PC-9 (cell line): ENCODE measurements around the gene ADD3. TPM values are rescaled to one million over a fixed set of nuclear protein-coding genes. Genes with fewer than 3 reads are reported as not detected.
A peak's percentile ranks its signal among the peaks of the same experiment; 100 is the strongest.

ENCODE experiments used
- BruUV-seq: library from RNA; stranded (reverse); fragments of 400-500 nt; replicated peaks from 2 replicates; lab custom pipeline; 2021; lab: Mats Ljungman, UMichigan
- CTCF ChIA-PET: fragments of 300-600 bp; sonication (Branson Sonifier 250); formaldehyde crosslinking; loops from one replicate; lab custom pipeline; 2022; ENCODE audit warnings: antibody characterized with exemption; lab: Charles Lee
- POLR2A ChIA-PET: fragments of 300-600 bp; sonication (Branson Sonifier 250); formaldehyde crosslinking; loops from one replicate; lab custom pipeline; 2022; ENCODE audit warnings: antibody characterized with exemption; ENCODE audit not compliant: unreplicated experiment; lab: Charles Lee
- DNase-seq, 2 experiments: peaks; one replicate each; pipeline versions ENCODE4 v3.0.0 to v3.0.0-alpha.2; 2015 to 2022; ENCODE audit warnings: mixed read lengths in 1 of 2
- H2AFZ ChIP-seq: fragments of 200-600 bp; sonication (generic); 2 replicates; pipeline ENCODE4 v1.8.1; 2017; ENCODE audit warnings: antibody characterized with exemption
- H3F3A ChIP-seq: fragments of 200-600 bp; sonication (generic); 2 replicates; pipeline ENCODE4 v1.8.1; 2017; ENCODE audit warnings: antibody characterized with exemption, mild to moderate bottlenecking, low read depth; ENCODE audit not compliant: insufficient read depth
- H3K27ac ChIP-seq: fragments of 200-600 bp; sonication (generic); 2 replicates; pipeline ENCODE4 v1.6.1; 2016; ENCODE audit warnings: mixed run types
- H3K27me3 ChIP-seq: fragments of 200-600 bp; sonication (generic); 2 replicates; pipeline ENCODE4 v1.6.1; 2016; ENCODE audit warnings: low read depth, mixed run types; ENCODE audit not compliant: insufficient read depth
- H3K36me3 ChIP-seq: fragments of 200-600 bp; sonication (generic); 2 replicates; pipeline ENCODE4 v1.6.1; 2016; ENCODE audit warnings: low read depth, mixed run types
- H3K4me1 ChIP-seq: fragments of 200-600 bp; sonication (generic); replicated peaks from 2 replicates; pipeline ENCODE4 v1.6.1; 2016; ENCODE audit warnings: mixed run types; ENCODE audit not compliant: insufficient read depth
- H3K4me2 ChIP-seq: fragments of 200-600 bp; sonication (generic); 2 replicates; pipeline ENCODE4 v1.6.1; 2017; ENCODE audit warnings: mixed run types
- H3K4me3 ChIP-seq: fragments of 200-600 bp; sonication (generic); 2 replicates; pipeline ENCODE4 v1.6.1; 2016; ENCODE audit warnings: mixed run types
- H3K79me2 ChIP-seq: fragments of 200-600 bp; sonication (generic); 2 replicates; pipeline ENCODE4 v1.6.1; 2017; ENCODE audit warnings: low read depth, mixed run types
- H3K9me2 ChIP-seq: fragments of 200-600 bp; sonication (generic); 2 replicates; pipeline ENCODE4 v1.8.1; 2017; ENCODE audit warnings: mild to moderate bottlenecking; ENCODE audit not compliant: insufficient read depth
- H3K9me3 ChIP-seq: fragments of 200-600 bp; sonication (generic); 2 replicates; pipeline ENCODE4 v1.8.1; 2016; ENCODE audit warnings: low read depth; ENCODE audit not compliant: insufficient read depth
- H4K20me1 ChIP-seq: fragments of 200-600 bp; sonication (generic); 2 replicates; pipeline ENCODE4 v1.8.1; 2017; ENCODE audit not compliant: insufficient read depth
- EZH2 ChIP-seq: fragments of 200-600 bp; sonication (generic); IDR thresholded peaks from 2 replicates; pipeline ENCODE4 v1.8.0; 2017; ENCODE audit warnings: antibody characterized with exemption, low read depth
- intact Hi-C: fragments of 100-400 bp; cut with micrococcal nuclease; formaldehyde crosslinking; loops from one replicate; pipeline ENCODE4 v1.10.0; 2022; ENCODE audit not compliant: unreplicated experiment
- total RNA-seq: library from RNA; stranded (reverse); gene quantifications from 2 replicates; pipeline ENCODE4 v1.2.3, GENCODE V29; 2021
- TF ChIP-seq, protein P1 (sequence below): fragments of 200-600 bp; sonication (generic); conservative IDR thresholded peaks from 2 replicates; pipeline ENCODE4 v1.6.1; 2017; ENCODE audit warnings: mixed run types, antibody characterized with exemption, mild to moderate bottlenecking, moderate library complexity

The ADD3 gene
- total RNA-seq, 1 experiment from 2014 or later, result 77.7 TPM

DNA sequence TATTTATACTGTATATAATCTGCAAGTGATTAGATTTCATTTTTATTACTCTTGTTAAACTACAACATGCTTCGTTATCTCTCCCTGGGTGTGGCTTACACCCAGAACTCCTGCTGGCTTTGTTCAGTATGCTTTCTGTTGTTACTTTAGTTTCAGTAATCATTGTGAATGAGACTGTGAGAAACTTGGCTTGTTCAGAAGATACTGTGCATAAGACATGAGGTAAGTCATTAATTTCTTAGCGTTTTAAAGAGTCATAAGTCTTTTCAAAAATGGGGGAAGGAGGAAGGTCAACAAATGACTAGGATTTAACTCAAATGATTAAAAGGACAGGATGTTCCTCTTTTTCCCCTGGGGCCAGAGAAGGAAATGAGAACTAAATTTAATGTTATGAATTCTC is 11.6 kb upstream of the ADD3 start:
- H3K79me2 ChIP-seq, result no peaks in the 10 kb centered on the region
- H2AFZ ChIP-seq, result no peak overlapping the region
- no peak for DNase-seq
- CTCF ChIA-PET, result no interaction called here
- no peaks in the 10 kb centered on the region for H3K4me1 ChIP-seq
- H3K27me3 ChIP-seq, result no peaks in the 10 kb centered on the region
- POLR2A ChIA-PET, result no interaction called here
- no peaks in the 10 kb centered on the region for H3K9me3 ChIP-seq
- H4K20me1 ChIP-seq, result no peaks in the 10 kb centered on the region
- H3K4me3 ChIP-seq, result no peak overlapping the region
- intact Hi-C loops, result no loop called here
- no peak overlapping the region for H3K4me2 ChIP-seq
- H3K27ac ChIP-seq, result no peak overlapping the region
- no peaks in the 10 kb centered on the region for H3F3A ChIP-seq
- H3K9me2 ChIP-seq, result no peaks in the 10 kb centered on the region
- no peak for TF ChIP-seq EZH2
- TF ChIP-seq, protein P1, sequence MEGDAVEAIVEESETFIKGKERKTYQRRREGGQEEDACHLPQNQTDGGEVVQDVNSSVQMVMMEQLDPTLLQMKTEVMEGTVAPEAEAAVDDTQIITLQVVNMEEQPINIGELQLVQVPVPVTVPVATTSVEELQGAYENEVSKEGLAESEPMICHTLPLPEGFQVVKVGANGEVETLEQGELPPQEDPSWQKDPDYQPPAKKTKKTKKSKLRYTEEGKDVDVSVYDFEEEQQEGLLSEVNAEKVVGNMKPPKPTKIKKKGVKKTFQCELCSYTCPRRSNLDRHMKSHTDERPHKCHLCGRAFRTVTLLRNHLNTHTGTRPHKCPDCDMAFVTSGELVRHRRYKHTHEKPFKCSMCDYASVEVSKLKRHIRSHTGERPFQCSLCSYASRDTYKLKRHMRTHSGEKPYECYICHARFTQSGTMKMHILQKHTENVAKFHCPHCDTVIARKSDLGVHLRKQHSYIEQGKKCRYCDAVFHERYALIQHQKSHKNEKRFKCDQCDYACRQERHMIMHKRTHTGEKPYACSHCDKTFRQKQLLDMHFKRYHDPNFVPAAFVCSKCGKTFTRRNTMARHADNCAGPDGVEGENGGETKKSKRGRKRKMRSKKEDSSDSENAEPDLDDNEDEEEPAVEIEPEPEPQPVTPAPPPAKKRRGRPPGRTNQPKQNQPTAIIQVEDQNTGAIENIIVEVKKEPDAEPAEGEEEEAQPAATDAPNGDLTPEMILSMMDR, result no peak
- H3K36me3 ChIP-seq, result no peaks in the 10 kb centered on the region
- no TSS peak for BruUV-seq

DNA sequence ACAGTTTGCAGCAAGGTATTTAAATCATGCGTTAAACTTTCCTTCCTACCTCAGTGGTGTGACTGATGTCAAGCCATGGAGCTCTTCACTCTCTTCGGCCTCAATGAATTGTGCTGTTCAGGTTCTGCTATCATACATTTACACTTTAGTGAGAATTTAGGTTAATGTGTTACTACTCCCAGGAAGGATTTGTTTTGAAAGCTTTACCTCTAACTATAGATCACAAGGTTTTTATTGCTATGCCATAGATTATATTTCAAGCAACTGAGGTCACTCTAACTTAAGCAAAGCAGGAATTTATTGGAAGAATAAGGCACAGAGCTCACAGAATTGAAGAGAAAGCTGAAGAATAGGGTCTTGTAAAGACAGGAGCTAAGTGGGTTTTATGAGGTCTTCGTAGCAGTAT is 11.0 kb upstream of the ADD3 start:
- Histone ChIP-seq H3K9me3 (no peaks in the 10 kb centered on the region), H3K9me2 (no peaks in the 10 kb centered on the region), H3F3A (no peaks in the 10 kb centered on the region), H3K4me3 (no peak overlapping the region), H2AFZ (no peak overlapping the region), H3K79me2 (no peaks in the 10 kb centered on the region), H3K27ac (no peak overlapping the region), H3K4me1 (no peaks in the 10 kb centered on the region), H3K4me2 (no peak overlapping the region), H3K27me3 (no peaks in the 10 kb centered on the region), H4K20me1 (no peaks in the 10 kb centered on the region), H3K36me3 (no peaks in the 10 kb centered on the region)
- ChIA-PET CTCF (no interaction called here), POLR2A (no interaction called here)
- DNase-seq, result peak in 1 of 2 experiments; percentile 32
- intact Hi-C loops, result no loop called here
- no TSS peak for BruUV-seq
- TF ChIP-seq, protein P1, result no peak
- no peak for TF ChIP-seq EZH2

DNA sequence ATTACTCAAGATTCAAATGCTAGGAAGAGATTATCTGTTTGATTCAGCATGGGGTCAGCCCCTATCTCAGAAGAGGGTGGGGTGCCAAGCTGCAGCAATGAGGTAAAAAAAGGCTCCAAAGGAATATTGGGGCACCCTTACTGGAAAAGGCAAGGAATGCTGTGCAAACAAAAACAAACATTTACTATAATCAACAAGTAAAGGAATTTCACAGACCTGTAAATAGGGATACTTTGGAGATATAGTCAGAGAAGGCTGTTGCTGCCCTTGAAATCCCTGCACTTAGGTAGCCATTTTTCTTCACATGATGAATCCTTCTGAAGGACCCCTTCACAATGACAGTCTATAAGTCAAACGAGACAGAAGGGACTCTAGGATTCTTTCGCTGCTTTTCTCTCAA is 10.6 kb upstream of the ADD3 start:
- H3K4me2 ChIP-seq, result no peak overlapping the region
- CTCF ChIA-PET, result no interaction called here
- BruUV-seq, result no TSS peak
- H3K36me3 ChIP-seq, result no peaks in the 10 kb centered on the region
- intact Hi-C loops, result no loop called here
- no peak for DNase-seq
- H3K4me3 ChIP-seq, result no peak overlapping the region
- no peak overlapping the region for H3K27ac ChIP-seq
- H3F3A ChIP-seq, result no peaks in the 10 kb centered on the region
- H4K20me1 ChIP-seq, result no peaks in the 10 kb centered on the region
- H3K4me1 ChIP-seq, result no peaks in the 10 kb centered on the region
- H3K9me2 ChIP-seq, result no peaks in the 10 kb centered on the region
- TF ChIP-seq EZH2, result no peak
- TF ChIP-seq, protein P1, result no peak
- H3K9me3 ChIP-seq, result no peaks in the 10 kb centered on the region
- no peaks in the 10 kb centered on the region for H3K27me3 ChIP-seq
- H2AFZ ChIP-seq, result no peak overlapping the region
- no peaks in the 10 kb centered on the region for H3K79me2 ChIP-seq
- POLR2A ChIA-PET, result no interaction called here
